Activated CD8-positive, alpha-beta memory T cell treated with anti-CD3 and anti-CD28 coated beads, Interleukin-2, amount 50 U/mL, for 1 hour (primary cell): Measurements from ENCODE around the gene ACAT2.
"Not testable (repeated sequence)": the region's sequence is repeated elsewhere in the genome, so short reads cannot be mapped to it uniquely, and the experiment has no call there.

Experiments
- DNase-seq: peaks from one replicate; pipeline ENCODE4 v3.0.0-alpha.2; 2020; ENCODE audit errors: extremely low read depth

ACAT2 gene

DNA sequence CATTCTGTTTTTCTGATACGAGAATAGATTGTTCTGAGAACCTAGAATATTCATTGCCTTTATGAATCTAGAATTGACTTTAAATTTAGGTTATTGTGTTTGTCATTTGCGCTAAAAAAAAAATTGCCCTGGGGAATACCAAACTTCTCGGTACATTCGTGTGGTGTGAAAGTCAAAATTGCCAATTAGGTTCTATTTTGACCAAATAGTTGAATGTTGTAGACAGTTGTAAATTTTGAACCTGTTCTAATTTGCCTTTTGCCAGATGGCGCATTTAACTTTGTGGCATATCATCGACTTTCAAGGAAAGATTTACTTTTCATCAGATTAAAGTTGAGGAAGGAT is 31.5 kb upstream of the ACAT2 start:
- DNase-seq: no peak

DNA sequence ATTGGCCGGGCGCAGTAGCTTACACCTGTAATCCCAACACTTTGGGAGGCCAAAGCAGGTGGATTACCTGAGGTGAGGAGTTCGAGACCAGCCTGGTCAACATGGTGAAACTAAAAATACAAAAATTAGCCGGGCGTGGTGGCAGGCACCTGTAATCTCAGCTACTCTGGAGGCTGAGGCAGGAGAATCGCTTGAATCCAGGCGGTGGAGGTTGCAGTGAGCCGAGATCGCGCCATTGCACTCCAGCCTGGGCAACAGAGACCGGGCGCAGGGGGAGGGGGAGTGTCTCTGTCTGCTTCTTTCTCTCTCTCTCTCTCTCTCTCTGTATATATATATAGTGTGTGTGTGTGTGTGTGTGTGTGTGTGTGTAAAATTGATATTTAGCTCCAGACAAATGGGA is 29.3 kb upstream of the ACAT2 start:
- not testable (repeated sequence) for DNase-seq

DNA sequence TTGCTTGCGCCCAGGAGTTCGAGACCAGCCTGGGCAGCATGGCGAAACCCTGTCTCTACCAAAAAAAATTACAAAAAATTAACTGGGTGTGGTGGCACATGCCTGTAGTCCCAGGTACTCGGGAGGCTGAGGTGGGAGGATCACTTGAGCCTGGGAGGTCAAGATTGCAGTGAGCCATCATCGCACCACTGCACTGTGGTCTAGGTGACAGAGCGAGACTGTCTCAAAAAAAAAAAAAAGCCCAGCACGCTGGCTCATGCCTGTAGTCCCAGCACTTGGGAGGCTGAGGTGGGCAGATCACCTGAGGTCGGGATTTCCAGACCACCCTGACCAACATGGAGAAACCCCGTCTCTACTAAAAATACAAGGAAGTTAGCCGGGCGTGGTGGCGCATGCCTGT is 28.4 kb upstream of the ACAT2 start:
- not testable (repeated sequence) for DNase-seq

DNA sequence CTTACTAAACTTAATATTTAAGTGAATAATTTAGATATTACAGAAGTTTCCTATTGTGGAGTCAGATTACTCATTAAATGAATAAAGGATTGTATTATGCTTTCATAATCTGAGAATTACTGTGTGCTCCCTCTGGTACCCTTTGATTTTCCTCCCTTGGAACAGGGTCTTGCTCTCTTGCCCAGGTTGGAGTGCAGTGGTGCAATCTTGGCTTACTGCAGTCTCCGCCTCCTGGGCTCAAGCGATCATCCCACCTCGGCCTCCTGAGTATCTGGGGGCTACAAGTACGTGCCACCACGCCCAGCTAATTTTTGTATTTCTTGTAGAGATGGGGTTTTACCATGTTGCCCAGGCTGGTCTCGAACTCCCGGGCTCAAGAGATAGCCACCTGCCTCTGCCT is 24.9 kb upstream of the ACAT2 start:
- no peak for DNase-seq

DNA sequence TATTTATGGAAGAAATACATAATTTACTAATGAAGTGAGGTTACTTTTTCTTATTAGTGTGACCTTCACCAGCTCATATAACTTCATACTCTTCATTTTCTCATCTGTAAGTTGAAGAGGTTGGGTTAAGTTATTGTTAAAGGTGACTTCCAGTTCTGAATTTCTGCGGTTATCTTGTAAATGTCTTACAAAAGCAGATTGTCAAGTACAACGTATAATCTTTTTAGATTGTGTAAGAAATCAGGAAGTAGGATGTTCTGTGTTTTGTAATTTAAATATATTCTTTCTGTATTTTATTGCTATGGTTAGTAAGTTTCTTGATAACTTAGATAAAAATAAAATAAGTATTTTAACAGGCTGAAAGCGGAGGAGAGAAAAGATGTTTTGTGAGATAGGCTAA is 22.5 kb upstream of the ACAT2 start:
- DNase-seq: no peak

DNA sequence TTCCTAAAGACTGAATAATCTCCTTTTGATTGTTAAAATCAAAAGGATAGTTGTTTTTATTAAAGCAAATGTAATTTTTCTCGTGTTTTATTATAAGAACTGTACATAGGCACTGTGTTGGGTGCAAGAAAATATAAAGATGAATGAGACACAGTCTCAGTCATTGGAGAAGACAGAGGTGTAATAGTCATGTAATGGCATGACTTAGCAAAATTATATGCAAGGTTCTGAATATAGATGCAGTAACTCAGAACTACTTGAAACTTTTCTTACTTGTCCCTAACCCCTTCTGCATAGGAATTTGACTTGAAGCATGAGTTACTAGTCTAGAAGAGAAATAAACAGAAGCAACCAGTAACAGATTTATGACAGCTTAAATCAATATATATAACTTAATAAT is 19.7 kb upstream of the ACAT2 start:
- no peak for DNase-seq

DNA sequence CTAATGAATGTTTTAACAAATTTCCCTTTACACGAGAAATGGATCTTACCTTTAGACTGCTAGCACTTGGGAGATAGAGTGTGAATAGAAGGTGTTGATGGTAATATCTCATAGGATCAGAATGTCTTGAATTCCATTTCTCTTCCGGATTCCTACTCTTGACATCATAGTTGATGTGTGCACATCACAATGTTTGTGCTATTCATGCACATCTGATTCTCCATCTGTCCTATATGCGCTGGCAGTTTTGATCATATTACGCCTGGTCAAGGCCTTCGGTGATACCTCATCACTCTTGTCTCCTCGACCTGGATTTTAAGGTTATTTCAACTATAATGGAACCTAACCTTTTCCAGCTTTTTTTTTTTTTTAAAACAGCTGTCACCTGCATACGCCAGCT is 16.8 kb upstream of the ACAT2 start:
- no peak for DNase-seq

DNA sequence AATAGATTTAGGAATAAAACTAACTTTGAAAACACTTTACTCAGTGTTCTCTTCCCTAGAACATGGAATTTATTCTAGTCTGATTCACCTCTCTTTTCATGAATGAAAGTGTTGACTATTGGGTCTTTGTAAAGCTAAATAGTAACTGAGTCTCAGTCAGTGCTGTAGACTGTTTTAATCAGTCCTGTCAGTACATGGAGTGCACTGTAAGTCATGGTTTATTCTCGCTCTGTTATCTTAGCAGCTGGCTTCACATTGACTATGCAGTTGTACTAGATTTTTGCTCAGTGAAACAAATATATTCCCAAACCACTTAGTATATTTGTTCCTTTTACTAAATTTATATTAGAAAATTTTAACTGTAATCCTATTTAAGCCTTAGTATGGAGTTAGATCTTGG is 15.1 kb upstream of the ACAT2 start:
- no peak for DNase-seq

DNA sequence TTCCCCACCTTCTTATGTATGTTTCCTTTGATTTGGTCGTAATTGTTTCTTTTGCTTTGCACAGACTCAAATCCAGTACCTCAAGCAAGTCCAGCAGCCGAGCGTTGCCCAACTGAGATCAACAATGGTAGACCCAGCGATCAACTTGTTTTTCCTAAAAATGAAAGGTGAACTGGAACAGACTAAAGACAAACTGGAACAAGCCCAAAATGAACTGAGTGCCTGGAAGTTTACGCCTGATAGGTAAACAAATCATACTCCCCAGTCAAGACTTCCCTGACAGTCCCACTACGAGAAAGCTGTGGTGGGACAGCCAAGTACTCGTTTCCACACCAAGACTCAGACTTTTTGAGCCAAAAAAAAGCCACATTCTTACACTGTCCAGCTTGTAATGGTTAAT is 13.7 kb upstream of the ACAT2 start:
- DNase-seq: not testable (repeated sequence)

DNA sequence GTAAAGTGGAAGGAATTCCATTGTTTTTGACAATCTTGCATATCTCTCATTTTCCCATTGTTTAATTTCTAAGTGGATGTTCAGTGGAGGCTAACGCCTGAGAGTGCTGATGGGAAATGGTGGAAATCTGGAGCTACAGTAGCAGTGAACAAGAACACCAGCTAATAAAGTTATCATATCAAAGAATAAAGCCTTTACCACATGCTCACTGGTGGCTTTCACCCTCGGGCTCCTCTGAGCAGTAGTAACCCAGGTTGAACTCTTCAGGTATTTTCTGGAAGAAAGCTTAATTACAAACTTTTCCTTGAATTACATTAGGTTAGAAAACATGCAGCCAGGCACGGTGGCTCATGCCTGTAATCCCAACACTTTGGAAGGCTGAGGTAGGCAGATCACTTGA is 10.4 kb upstream of the ACAT2 start:
- DNase-seq: no peak

DNA sequence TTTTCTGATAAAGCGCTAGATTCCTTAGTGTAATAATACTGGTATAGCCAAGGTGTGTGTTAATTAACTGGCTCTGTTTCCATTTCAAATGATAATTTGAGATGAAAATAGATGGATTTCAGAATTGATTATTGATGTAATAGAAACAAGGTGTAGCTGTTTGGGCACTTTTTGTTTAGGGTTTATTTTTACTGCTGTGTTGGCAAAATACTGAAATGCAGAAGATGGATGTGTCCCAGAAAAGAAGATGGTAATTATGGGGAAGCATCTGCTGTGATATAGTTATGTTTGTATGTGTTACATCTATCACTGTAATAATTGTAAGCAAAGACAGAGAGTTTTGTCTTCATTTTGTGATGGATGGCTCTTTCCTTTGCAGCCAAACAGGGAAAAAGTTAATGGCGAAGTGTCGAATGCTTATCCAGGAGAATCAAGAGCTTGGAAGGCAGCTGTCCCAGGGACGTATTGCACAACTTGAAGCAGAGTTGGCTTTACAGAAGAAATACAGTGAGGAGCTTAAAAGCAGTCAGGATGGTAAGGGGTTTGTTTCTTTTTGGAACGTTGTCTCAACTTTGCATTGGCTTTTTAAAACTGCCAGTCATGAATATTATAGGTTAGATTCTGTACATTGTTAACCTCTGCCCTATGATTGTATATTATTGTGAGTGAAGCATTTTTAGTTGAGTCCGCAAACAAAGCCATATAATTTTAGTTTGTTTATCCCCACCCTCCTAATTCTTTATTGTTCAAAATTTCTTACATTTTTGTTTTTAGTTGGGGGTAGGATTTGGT is 8.6 kb upstream of the ACAT2 start:
- no peak for DNase-seq

DNA sequence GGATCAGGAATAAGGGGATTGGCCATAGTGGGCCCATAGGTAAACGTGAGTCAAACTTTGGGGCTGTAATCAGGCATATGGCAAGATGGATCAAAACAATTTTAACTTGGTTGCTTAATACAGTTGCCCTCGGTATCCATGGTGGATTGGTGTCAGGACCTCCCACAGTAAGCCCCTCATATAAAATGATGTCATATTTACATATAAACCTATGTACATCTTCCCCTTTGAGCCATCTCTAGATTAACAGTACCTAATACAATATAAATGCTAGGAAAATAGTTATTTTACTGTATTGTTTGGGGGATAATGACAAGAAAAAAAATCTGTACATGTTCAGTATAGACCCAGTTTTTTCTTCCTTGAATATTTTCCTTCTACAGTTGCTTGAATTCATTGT is 7.4 kb upstream of the ACAT2 start:
- no peak for DNase-seq

DNA sequence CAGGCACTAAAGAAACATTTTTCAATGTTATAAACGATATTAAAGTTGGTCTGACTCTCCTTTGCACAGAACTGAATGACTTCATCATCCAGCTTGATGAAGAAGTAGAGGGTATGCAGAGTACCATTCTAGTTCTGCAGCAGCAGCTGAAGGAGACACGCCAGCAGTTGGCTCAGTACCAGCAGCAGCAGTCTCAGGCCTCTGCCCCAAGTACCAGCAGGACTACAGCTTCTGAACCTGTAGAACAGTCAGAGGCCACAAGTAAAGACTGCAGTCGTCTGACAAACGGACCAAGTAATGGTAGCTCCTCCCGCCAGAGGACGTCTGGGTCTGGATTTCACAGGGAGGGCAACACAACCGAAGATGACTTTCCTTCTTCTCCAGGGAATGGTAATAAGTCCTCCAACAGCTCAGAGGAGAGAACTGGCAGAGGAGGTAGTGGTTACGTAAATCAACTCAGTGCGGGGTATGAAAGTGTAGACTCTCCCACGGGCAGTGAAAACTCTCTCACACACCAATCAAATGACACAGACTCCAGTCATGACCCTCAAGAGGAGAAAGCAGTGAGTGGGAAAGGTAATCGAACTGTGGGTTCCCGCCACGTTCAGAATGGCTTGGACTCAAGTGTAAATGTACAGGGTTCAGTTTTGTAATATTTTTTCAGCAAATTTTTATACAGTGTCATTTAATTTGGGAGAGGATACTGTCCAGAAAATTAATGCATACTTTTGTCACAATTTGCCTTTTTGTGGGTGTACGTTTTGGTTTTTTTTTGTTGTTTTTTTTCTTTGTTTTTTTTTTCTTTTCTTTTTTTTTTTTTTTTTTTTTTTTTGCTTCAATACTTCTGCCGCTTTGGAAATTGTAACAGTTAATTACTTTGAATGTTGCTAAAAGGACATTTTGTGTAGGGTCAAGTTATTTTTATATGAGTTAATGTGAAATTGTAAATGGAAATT is 6.6 kb upstream of the ACAT2 start:
- DNase-seq: no peak

DNA sequence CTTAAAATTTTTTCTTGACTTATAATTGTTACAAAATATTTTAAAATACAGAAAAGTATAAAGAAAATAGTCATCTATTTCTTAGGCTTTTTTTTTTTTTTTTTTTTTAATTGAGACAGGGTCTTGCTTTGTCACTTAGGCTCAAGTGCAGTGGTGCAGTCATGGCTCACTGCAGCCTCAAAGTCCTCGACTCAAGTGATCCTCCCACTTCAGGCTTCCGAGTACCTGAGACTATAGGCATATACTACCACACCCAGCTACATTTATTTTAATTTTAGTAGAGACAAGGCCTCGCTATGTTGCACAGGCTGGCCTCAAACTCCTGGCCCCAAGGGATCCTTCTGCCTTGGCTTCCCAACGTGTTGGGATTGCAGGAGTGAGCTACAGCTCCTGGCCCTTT is 5.3 kb upstream of the ACAT2 start:
- no peak for DNase-seq

DNA sequence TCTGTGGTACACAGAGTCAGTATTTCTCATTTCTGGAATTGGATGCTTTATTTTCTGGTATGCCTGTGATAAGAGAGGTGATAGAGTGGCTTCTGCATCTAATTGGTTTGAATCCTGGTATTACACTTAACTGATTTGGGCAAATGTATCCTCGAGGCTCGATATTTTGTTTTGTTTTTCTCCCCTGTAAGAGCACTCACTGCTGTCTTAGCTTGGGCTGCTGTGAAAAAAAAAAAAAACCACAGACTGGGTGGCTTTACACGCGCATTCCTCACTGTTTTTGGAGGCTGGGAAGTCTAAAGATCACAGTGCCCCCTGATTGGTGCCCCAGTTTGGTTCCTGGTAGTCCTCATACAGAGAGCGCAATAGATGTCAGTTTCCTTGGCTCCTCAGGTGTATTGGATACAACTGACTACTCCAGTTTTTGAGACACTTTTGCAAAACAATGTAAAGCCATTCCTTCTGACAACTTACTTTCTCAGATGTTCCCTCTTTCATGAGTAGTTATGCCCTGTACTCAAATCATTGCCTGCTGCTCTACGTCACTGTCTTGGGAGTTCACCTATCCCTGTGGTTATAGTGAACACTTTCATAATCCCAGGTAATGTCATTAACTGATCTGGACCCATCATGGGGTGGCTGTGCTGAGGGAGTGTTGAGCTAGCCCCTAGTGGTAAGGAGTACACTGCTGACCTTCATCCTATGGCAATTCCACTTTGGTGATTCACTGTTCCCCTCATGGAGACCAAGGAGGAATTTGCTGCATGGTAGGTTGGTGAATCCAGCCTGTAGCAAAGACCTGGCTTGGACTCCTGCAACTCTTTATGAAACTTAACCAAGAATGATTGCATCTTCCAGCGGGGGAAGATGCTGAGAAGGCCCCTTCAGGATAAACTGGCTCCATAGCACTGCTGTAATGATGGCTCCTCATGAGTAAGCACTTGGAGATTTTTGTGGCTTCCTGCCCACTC is 3.5 kb upstream of the ACAT2 start:
- no peak for DNase-seq

DNA sequence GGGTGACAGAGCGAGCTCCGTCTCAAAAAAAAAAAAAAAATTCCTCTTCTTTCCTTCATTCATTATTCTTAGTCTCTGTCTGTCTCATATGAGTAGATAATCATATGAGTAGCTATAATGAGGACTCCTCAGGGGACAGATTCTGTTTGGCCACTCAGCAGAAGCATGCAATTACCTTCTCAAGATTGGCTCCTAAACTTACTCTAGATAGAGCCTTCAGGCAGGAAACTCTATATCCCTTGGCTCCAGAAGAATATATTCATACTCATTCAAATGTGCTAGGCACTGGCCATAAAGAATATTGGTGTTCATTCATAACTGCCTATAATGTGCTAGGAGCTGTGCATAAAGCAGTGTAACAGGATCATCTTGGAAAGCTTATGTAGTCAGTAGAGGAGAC is 2.2 kb upstream of the ACAT2 start:
- no peak for DNase-seq

DNA sequence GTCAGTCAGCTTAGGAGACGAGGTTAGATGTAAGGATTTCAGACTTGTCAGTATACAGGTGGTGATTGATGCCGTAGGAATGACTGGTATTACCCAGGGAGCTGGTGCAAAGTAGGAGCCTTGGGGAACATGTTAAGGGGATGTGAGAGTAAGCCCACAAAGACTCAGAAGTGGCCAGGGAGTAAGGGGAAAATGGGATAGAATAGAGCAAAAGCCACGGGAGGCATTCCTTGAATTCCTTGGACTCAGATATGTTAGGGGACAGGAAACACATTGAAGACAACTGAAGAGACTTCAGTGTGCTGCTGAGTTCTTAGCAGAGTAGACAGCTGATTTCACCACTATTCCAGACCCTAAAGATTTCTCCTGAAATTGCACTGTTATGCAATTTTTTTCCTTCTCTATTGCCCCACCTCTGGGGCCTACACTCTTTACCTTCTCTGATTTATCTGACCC is 1.2 kb upstream of the ACAT2 start:
- no peak for DNase-seq

DNA sequence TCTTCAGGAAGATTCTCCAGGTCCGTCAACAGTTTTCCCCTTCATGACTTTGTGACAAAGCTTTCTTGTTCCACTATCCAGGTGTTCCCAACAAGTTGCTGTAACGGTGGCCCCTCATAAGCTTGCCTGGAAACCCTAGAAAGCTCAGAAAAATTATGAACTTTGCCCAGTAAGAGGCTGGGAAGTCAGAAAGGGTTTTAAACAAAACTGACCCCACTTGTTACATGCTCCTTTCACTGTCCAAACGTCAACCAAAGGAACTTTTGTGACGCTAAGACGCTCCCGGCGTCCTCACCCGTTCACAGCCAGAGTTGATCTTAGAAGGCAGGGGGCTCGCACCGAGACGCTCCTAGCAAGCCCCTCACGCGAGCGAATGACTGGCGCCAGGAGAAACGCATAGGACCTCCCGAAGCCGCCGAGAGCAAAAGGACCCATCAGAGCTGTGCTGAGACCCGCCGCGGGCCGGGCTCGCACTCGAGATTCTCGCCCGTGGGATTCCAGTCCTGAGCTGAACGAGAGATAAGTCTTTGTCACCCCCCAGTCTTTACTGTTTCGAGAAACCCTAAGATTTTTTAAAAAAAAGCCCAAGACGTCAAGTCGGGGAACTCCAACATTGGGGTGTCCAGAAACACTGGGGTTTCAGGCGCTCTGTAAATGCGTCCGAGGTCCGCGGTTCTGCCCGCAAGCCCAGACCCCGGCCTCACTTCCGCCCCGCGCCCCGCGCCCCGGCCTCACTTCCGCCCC is 544 bp upstream of the ACAT2 start:
- no peak for DNase-seq

DNA sequence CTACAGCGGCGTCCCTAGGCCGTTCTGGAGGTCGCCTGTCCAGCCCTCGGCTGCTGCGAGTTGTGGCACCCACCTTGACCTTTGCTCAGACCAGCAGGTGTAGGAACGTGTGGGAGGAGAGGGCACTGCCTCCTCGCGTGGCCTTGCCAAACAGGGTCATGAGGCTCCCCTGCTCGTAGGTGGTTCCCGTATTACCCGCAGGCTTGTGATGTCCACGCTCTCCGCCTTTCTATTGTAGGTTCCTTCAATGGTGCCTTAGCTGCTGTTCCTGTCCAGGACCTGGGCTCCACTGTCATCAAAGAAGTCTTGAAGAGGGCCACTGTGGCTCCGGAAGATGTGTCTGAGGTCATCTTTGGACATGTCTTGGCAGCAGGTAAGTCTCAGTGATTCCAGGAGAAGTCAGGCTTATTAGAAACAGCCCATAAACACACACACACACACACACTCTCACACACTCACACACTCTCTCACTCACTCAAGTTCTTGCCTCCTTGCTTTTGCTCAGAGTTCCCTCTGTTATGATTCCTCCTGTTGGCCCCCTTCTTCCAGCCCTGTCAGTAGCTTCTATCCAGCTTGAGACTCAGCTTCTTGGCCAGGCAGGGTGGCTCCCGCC is 942 bp downstream of the ACAT2 start:
- no peak for DNase-seq

DNA sequence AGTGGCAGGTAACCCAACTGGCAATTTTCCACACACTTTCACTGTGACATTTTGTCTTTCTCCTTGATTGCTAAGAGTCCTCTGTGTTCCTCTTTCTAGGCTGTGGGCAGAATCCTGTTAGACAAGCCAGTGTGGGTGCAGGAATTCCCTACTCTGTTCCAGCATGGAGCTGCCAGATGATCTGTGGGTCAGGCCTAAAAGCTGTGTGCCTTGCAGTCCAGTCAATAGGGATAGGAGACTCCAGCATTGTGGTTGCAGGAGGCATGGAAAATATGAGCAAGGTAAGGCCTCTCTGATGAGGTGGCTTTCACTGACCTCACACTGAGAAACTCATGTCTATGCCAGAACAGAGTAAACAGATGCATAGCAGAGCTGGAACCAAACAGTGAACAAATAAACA is 5.1 kb downstream of the ACAT2 start:
- no peak for DNase-seq

DNA sequence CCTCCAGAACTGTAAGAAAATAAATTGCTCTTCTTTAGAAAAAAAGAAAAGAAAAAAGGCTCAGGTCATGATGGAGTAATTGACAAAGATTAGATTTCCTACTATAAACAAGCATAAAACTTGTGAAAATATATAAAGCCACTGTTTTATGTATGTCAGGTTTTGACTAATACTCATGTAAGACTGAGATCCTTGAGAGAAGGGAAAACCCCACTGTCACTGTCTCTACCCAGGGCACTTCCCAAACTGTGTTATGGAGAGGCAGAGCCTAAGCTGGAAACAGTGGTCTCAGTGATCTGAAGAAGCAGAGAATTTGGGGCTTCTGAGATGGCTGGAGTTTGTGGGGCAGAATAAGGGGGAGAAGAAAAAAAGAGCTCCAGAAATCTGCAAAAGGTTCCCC is 7.6 kb downstream of the ACAT2 start:
- DNase-seq: no peak
